Suprapubic skin (tissue), 4 donors: ENCODE data around the gene C9. TPM values are rescaled to one million over a fixed set of nuclear protein-coding genes. Genes with fewer than 3 reads are reported as not detected.
A peak's percentile ranks its signal among the peaks of the same experiment; 100 is the strongest.
"Not testable (repeated sequence)": the region's sequence is repeated elsewhere in the genome, so short reads cannot be mapped to it uniquely, and the experiment has no call there.

Experiments
- DNase-seq, 2 donors: peaks; one replicate each; pipeline ENCODE4 v3.0.0-alpha.2; 2019; ENCODE audit warnings: low spot score in 2 of 2
- H3K27ac ChIP-seq: fragments of 200-600 bp; sonication (generic); one replicate; pipeline ENCODE4 v1.5.1; 2019
- H3K27me3 ChIP-seq: fragments of 200-600 bp; sonication (generic); one replicate; pipeline ENCODE4 v1.5.1; 2019
- H3K36me3 ChIP-seq: fragments of 200-600 bp; sonication (generic); one replicate; pipeline ENCODE4 v1.5.1; 2019
- H3K4me1 ChIP-seq: fragments of 200-600 bp; sonication (generic); one replicate; pipeline ENCODE4 v1.5.1; 2019
- H3K4me3 ChIP-seq: fragments of 200-600 bp; sonication (generic); one replicate; pipeline ENCODE4 v1.5.1; 2019; ENCODE audit warnings: mild to moderate bottlenecking
- H3K9me3 ChIP-seq: fragments of 200-600 bp; sonication (generic); one replicate; pipeline ENCODE4 v1.5.1; 2019
- CTCF ChIP-seq, 2 donors: fragments of 200-600 bp in 1 of 2; fragments of 450-650 bp in 1 of 2; sonication (generic) in 1 of 2; IDR thresholded peaks; one replicate each; pipeline ENCODE4 v1.5.1; 2016 to 2019; ENCODE audit warnings: antibody characterized with exemption in 2 of 2, mild to moderate bottlenecking in 1 of 2, moderate library complexity in 1 of 2
- EP300 ChIP-seq: sonication (generic); formaldehyde crosslinking; IDR thresholded peaks from one replicate; pipeline ENCODE4 v1.6.1; 2017; ENCODE audit warnings: antibody characterized with exemption
- POLR2A ChIP-seq, 2 donors: fragments of 450-650 bp; IDR thresholded peaks; one replicate each; pipeline ENCODE4 v1.6.1; 2017; ENCODE audit warnings: antibody characterized with exemption in 2 of 2, mild to moderate bottlenecking in 2 of 2, moderate library complexity in 2 of 2
- POLR2AphosphoS5 ChIP-seq, 3 donors: sonication (generic); formaldehyde crosslinking; IDR thresholded peaks; one replicate each; pipeline ENCODE4 v1.6.1; 2017; ENCODE audit warnings: antibody characterized with exemption in 3 of 3
- WGBS: methylation state at CpG from one replicate; pipeline ENCODE4 v1.1.5; 2018; 5-methylcytosine and 5-hydroxymethylcytosine counted together
- total RNA-seq, 4 donors: library from RNA; depleted of rRNA; stranded (reverse); fragments of >200 nt; gene quantifications; one replicate each; pipeline ENCODE4 v1.1.0, GENCODE V29; 2016

Gene C9
- total RNA-seq, 4 donors from 2014 or later: 5.6 TPM; not detected in 3

- Histone ChIP-seq H3K9me3 (no peaks in the 10 kb centered on the region), H3K27ac (peak overlapping the region; percentile 42), H3K4me3 (no peak overlapping the region), H3K36me3 (no peaks in the 10 kb centered on the region), H3K4me1 (no peaks in the 10 kb centered on the region), H3K27me3 (no peaks in the 10 kb centered on the region)
- TF ChIP-seq POLR2AphosphoS5 (IDR thresholded peaks at IDR 0.05) (no peak), POLR2A (IDR thresholded peaks at IDR 0.05) (no peak), EP300 (no peak), CTCF (IDR thresholded peaks at IDR 0.05) (no peak)
- DNase-seq: no peak
- WGBS: 85% methylated on average over 2 of the region's 2 CpGs
Observed at GRCh38 chr5:39273314-39273954, 90.9 kb downstream of the C9 start.

GRCh38 chr5:39272869-39273231 lies 91.4 kb downstream of the C9 start:
- H3K36me3 ChIP-seq, H3K4me1 ChIP-seq, H3K4me3 ChIP-seq, DNase-seq, H3K27me3 ChIP-seq, H3K9me3 ChIP-seq: not testable (repeated sequence)
- 76% methylated on average over 14 of the region's 14 CpGs for WGBS
- peak overlapping the region; percentile 38 for H3K27ac ChIP-seq

DNA sequence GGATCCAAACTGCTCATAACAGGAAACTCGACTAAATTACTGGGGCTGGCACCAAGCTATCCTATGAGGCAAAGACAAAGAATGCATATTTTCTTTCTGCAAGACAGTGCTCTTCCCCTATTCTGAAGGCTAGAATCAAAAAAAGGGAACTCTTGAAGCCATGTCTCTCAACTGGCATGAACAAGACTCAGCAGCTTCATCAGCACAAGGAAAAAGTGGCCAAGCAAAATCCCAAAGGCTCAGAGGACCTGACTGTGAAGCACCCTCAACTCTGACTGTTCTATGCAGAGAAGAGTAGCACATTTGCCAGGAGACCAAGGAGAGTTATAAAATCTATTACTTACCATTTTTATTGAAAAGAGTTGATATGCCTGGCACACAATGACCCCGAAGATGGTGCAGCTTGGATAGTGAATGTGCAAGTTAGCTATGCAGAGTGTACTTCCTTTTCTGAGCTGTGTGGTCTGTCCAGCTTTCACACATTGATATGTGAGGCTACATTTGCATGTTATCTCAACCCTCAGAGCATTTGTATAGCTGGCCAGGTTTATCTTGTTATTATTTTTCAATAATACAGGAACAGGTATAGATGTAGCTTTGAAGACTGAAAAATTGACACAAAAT lies 94.0 kb downstream of the C9 start:
- Histone ChIP-seq H3K27me3 (no peaks in the 10 kb centered on the region), H3K27ac (no peak overlapping the region), H3K4me1 (no peaks in the 10 kb centered on the region), H3K36me3 (no peaks in the 10 kb centered on the region), H3K4me3 (no peak overlapping the region), H3K9me3 (no peaks in the 10 kb centered on the region)
- DNase-seq: no peak
- 69% methylated on average over 2 of the region's 2 CpGs for WGBS
- TF ChIP-seq CTCF (IDR thresholded peaks at IDR 0.05) (no peak), POLR2AphosphoS5 (IDR thresholded peaks at IDR 0.05) (no peak), POLR2A (IDR thresholded peaks at IDR 0.05) (no peak), EP300 (no peak)

- H3K9me3 ChIP-seq: no peaks in the 10 kb centered on the region
- H3K27ac ChIP-seq: no peak overlapping the region
- WGBS: 87% methylated on average over 2 of the region's 2 CpGs
- DNase-seq: no peak
- H3K4me3 ChIP-seq: no peak overlapping the region
- H3K36me3 ChIP-seq: no peaks in the 10 kb centered on the region
- TF ChIP-seq POLR2A (IDR thresholded peaks at IDR 0.05) (no peak), CTCF (IDR thresholded peaks at IDR 0.05) (no peak), POLR2AphosphoS5 (IDR thresholded peaks at IDR 0.05) (no peak), EP300 (no peak)
- no peaks in the 10 kb centered on the region for H3K4me1 ChIP-seq
- H3K27me3 ChIP-seq: no peaks in the 10 kb centered on the region
Observed at GRCh38 chr5:39267186-39267585, 97.1 kb downstream of the C9 start.

DNA sequence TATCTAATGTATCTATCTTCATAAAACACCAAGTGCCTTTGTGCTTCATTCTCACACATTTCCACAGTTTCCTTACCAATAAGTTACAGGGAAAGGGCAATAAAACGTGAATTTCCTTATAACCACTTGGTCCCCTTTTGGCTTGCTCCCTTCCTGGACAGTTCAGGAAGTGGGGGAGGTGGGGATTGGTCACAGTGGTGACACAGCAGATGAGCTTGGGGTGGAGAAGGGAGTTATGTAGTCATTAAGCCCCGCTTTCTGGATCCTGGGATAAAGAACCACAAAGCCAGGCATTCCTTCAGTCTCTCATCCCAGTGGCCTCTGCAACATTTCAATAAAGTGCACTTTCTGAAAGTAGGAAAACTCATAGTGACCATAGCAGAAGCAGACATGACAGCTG lies 97.9 kb downstream of the C9 start:
- TF ChIP-seq CTCF (IDR thresholded peaks at IDR 0.05) (no peak), POLR2A (IDR thresholded peaks at IDR 0.05) (no peak), POLR2AphosphoS5 (IDR thresholded peaks at IDR 0.05) (no peak), EP300 (no peak)
- Histone ChIP-seq H3K9me3 (no peaks in the 10 kb centered on the region), H3K36me3 (no peaks in the 10 kb centered on the region), H3K27me3 (no peaks in the 10 kb centered on the region), H3K27ac (no peak overlapping the region), H3K4me1 (no peaks in the 10 kb centered on the region), H3K4me3 (no peak overlapping the region)
- no peak for DNase-seq
- 0% methylated on average over 2 of the region's 2 CpGs for WGBS
